Thyroid gland (tissue), 4 donors: ENCODE measurements around the gene ZNF506. TPM values are rescaled to one million over a fixed set of nuclear protein-coding genes. Genes with fewer than 3 reads are reported as not detected.

ENCODE experiments used
- DNase-seq, 2 donors: peaks; one replicate each; pipeline ENCODE4 v3.0.0-alpha.2; 2019
- H3K27ac ChIP-seq, 3 donors: fragments of 200-600 bp; sonication (generic); 1 replicate in 2 of 3; 2 replicates in 1 of 3; pipeline ENCODE4 v1.5.1; 2016 to 2019; ENCODE audit warnings: mild to moderate bottlenecking in 1 of 3, moderate library complexity in 1 of 3
- H3K27me3 ChIP-seq: fragments of 200-600 bp; sonication (generic); one replicate; pipeline ENCODE4 v1.5.1; 2019
- H3K36me3 ChIP-seq, 2 donors: fragments of 200-600 bp; sonication (generic); one replicate each; pipeline ENCODE4 v1.5.1; 2016 to 2019
- H3K4me1 ChIP-seq, 2 donors: fragments of 200-600 bp; sonication (generic); one replicate each; pipeline ENCODE4 v1.5.1; 2017 to 2019
- H3K4me3 ChIP-seq, 3 donors: fragments of 200-600 bp; sonication (generic); replicated peaks in 1 of 3; 1 replicate in 2 of 3; 2 replicates in 1 of 3; pipeline ENCODE4 v1.5.1; 2016; ENCODE audit warnings: mild to moderate bottlenecking in 1 of 3
- H3K9me3 ChIP-seq: fragments of 200-600 bp; sonication (generic); one replicate; pipeline ENCODE4 v1.5.1; 2017
- POLR2A ChIP-seq, 2 donors: fragments of 450-650 bp; IDR thresholded peaks; one replicate each; pipeline ENCODE4 v1.6.1; 2017; ENCODE audit warnings: antibody characterized with exemption in 2 of 2, mild to moderate bottlenecking in 2 of 2, moderate library complexity in 1 of 2
- WGBS, 2 donors: methylation state at CpG; one replicate each; pipeline ENCODE4 v1.1.5; 2017; 5-methylcytosine and 5-hydroxymethylcytosine counted together
- intact Hi-C: fragments of 100-400 bp; cut with DNase I; formaldehyde crosslinking; loops from one replicate; pipeline ENCODE4 v1.15.1; 2023
- small RNA-seq: library from RNA; depleted of rRNA; stranded (forward); fragments of <200 nt; gene quantifications from one replicate; pipeline ENCODE3, GENCODE V24; 2016
- total RNA-seq, 4 donors: library from RNA; depleted of rRNA; stranded (reverse); fragments of >200 nt; gene quantifications; one replicate each; pipeline ENCODE4 v1.2.3, GENCODE V29; 2016
- TF ChIP-seq, protein P1 (sequence below), 6 experiments: fragments of 200-600 bp in 3 of 6; fragments of 450-650 bp in 3 of 6; sonication (generic) in 3 of 6; IDR thresholded peaks; one replicate each; pipeline ENCODE4 v1.5.1; 2016 to 2019; ENCODE audit warnings: antibody characterized with exemption in 6 of 6, mild to moderate bottlenecking in 2 of 6, inconsistent platforms in 1 of 6, moderate library complexity in 1 of 6

The ZNF506 gene
- total RNA-seq, 4 donors from 2014 or later = 57.9 to 112 (median 76.5) TPM

GRCh38 chr19:19742773-19743172 is 78.8 kb downstream of the ZNF506 start:
- Histone ChIP-seq H3K27ac (no peak overlapping the region), H3K4me3 (no peak overlapping the region), H3K27me3 (no peaks in the 10 kb centered on the region), H3K36me3 (no peaks in the 10 kb centered on the region), H3K9me3 (no peaks in the 10 kb centered on the region), H3K4me1 (no peaks in the 10 kb centered on the region)
- no peak for DNase-seq
- 71 to 85% methylated on average over 4 to 9 of the region's 9 CpGs for WGBS, 2 donors
- no peak for TF ChIP-seq POLR2A (IDR thresholded peaks at IDR 0.05)
- TF ChIP-seq, protein P1, sequence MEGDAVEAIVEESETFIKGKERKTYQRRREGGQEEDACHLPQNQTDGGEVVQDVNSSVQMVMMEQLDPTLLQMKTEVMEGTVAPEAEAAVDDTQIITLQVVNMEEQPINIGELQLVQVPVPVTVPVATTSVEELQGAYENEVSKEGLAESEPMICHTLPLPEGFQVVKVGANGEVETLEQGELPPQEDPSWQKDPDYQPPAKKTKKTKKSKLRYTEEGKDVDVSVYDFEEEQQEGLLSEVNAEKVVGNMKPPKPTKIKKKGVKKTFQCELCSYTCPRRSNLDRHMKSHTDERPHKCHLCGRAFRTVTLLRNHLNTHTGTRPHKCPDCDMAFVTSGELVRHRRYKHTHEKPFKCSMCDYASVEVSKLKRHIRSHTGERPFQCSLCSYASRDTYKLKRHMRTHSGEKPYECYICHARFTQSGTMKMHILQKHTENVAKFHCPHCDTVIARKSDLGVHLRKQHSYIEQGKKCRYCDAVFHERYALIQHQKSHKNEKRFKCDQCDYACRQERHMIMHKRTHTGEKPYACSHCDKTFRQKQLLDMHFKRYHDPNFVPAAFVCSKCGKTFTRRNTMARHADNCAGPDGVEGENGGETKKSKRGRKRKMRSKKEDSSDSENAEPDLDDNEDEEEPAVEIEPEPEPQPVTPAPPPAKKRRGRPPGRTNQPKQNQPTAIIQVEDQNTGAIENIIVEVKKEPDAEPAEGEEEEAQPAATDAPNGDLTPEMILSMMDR (IDR thresholded peaks at IDR 0.05) = no peak
- intact Hi-C loops = no loop called here

Small RNA genes lying within 50 kb of the gene (small RNA-seq; reads per million reads assigned to genes)
- not detected for gene AC011477.5

Other genes starting within 250 kb of the ZNF506 start
- 10 to 100 TPM; 22.5 to 62.4 (median 38.4) TPM for gene PBX4, start 203.1 kb downstream of the ZNF506 start, total RNA-seq
- 10 to 100 TPM; 10.2 to 35.2 (median 22.9) TPM for gene LPAR2, start 193.5 kb downstream of the ZNF506 start, total RNA-seq
- 10 to 100 TPM; 12.9 to 23.5 (median 17.3) TPM for gene GMIP, start 178.1 kb downstream of the ZNF506 start, total RNA-seq
- gene ATP13A1, start 158.1 kb downstream of the ZNF506 start, total RNA-seq = 100 to 1,000 TPM in 3 of 4 donors, 10 to 100 TPM in 1; 97.3 to 293 (median 129) TPM
- 10 to 100 TPM in 2 of 4 donors, 1 to 10 TPM in 2; 6.9 to 13.4 (median 11.3) TPM for gene ZNF101, start 152.9 kb downstream of the ZNF506 start, total RNA-seq
- gene ZNF14, start 88.6 kb downstream of the ZNF506 start, total RNA-seq = 10 to 100 TPM; 13.8 to 21.1 (median 17.7) TPM
- 10 to 100 TPM; 25.7 to 31.6 (median 27.2) TPM for gene ZNF253, start 44.1 kb upstream of the ZNF506 start, total RNA-seq
- gene ZNF93, start 79.2 kb upstream of the ZNF506 start, total RNA-seq = 10 to 100 TPM; 12.2 to 29.0 (median 23.2) TPM
- 10 to 100 TPM; 11.4 to 20.4 (median 12.1) TPM for gene ZNF682, start 217.8 kb upstream of the ZNF506 start, total RNA-seq